Loucy (cell line): ENCODE results near the gene RPGRIP1L.

Experiments used
- H2AFZ ChIP-seq: fragments of 200-600 bp; sonication (generic); 2 replicates; pipeline ENCODE4 v1.6.0; 2016; ENCODE audit warnings: antibody characterized with exemption, mild to moderate bottlenecking, low read length, moderate library complexity
- H3F3A ChIP-seq: fragments of 200-600 bp; 2 replicates; pipeline ENCODE4 v1.6.0; 2016; ENCODE audit warnings: antibody characterized with exemption, low read depth, mild to moderate bottlenecking
- H3K27me3 ChIP-seq: fragments of 200-600 bp; sonication (generic); 2 replicates; pipeline ENCODE4 v1.6.1; 2014; ENCODE audit warnings: low read length, mild to moderate bottlenecking; ENCODE audit not compliant: insufficient read depth, poor library complexity, severe bottlenecking
- H3K36me3 ChIP-seq: fragments of 200-600 bp; sonication (generic); 2 replicates; pipeline ENCODE4 v1.6.1; 2016; ENCODE audit warnings: low read length; ENCODE audit not compliant: insufficient read depth
- H3K4me1 ChIP-seq: fragments of 200-600 bp; sonication (generic); 2 replicates; pipeline ENCODE4 v1.5.1; 2014; ENCODE audit warnings: low read length, mild to moderate bottlenecking; ENCODE audit not compliant: insufficient read depth, poor library complexity, severe bottlenecking
- H3K4me2 ChIP-seq: fragments of 200-600 bp; sonication (generic); 2 replicates; pipeline ENCODE4 v1.6.0; 2014; ENCODE audit warnings: antibody characterized with exemption, low read length, low read depth, mild to moderate bottlenecking; ENCODE audit not compliant: poor library complexity, severe bottlenecking
- H3K4me3 ChIP-seq: fragments of 200-600 bp; sonication (generic); 2 replicates; pipeline ENCODE4 v1.5.1; 2014; ENCODE audit warnings: low read length, mild to moderate bottlenecking, mixed read lengths; ENCODE audit not compliant: poor library complexity, severe bottlenecking
- H3K79me2 ChIP-seq: fragments of 200-600 bp; sonication (generic); 2 replicates; pipeline ENCODE4 v1.6.1; 2014; ENCODE audit warnings: low read length; ENCODE audit not compliant: insufficient read depth
- H3K9ac ChIP-seq: fragments of 200-600 bp; sonication (generic); 2 replicates; pipeline ENCODE4 v1.6.0; 2014; ENCODE audit warnings: mild to moderate bottlenecking, low read depth, low read length, moderate library complexity; ENCODE audit not compliant: poor library complexity, severe bottlenecking
- H3K9me2 ChIP-seq: fragments of 200-600 bp; sonication (generic); replicated peaks from 2 replicates; pipeline ENCODE4 v1.6.1; 2016; ENCODE audit warnings: low read depth, low read length, mixed read lengths
- H3K9me3 ChIP-seq: fragments of 200-600 bp; sonication (generic); 2 replicates; pipeline ENCODE4 v1.6.1; 2014; ENCODE audit warnings: mild to moderate bottlenecking, antibody characterized with exemption, low read length, low read depth; ENCODE audit not compliant: insufficient read depth
- H4K20me1 ChIP-seq: fragments of 200-600 bp; sonication (generic); 2 replicates; pipeline ENCODE4 v1.6.0; 2014; ENCODE audit warnings: antibody characterized with exemption, low read length, mild to moderate bottlenecking; ENCODE audit not compliant: insufficient read depth, poor library complexity, severe bottlenecking
- CTCF ChIP-seq: fragments of 200-600 bp; sonication (generic); conservative IDR thresholded peaks from 2 replicates; pipeline ENCODE4 v1.5.1; 2014; ENCODE audit warnings: mild to moderate bottlenecking, antibody characterized with exemption, low read length
- EZH2phosphoT487 ChIP-seq: fragments of 200-600 bp; IDR thresholded peaks from 2 replicates; pipeline ENCODE4 v1.6.1; 2018; ENCODE audit warnings: antibody characterized with exemption, mild to moderate bottlenecking, moderate library complexity, borderline replicate concordance

RPGRIP1L gene

GRCh38 chr16:53712065-53712464 lies 8.4 kb upstream of the RPGRIP1L start:
- TF ChIP-seq EZH2phosphoT487 (no peak), CTCF (no peak)
- H2AFZ ChIP-seq: no peak overlapping the region

DNA sequence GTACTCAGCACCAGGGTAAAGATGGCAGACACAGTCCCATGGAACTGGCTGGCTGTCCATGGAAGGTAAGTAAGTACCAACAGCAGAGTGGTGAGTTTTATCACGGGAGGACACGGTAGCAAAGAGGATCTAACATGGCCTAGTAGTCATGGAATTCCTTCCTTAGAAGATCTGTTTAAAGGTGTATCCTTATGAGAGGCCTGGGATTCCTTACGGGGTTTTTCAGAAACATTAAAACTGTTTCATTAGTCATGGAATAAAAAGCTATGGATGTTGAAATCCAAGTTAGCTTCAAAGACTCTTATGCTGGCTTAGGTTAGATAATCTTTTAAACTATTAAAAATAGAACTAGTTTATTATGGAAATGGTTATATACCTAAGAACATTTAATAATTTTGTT lies 7.7 kb upstream of the RPGRIP1L start:
- H3K79me2 ChIP-seq: peaks cover 59% of the 10 kb centered on the region
- no peaks in the 10 kb centered on the region for H3K9me3 ChIP-seq
- H3K36me3 ChIP-seq: no peaks in the 10 kb centered on the region
- H3F3A ChIP-seq: no peaks in the 10 kb centered on the region
- H3K9me2 ChIP-seq: no peaks in the 10 kb centered on the region
- H3K4me1 ChIP-seq: peaks cover 36% of the 10 kb centered on the region
- no peak overlapping the region for H3K4me2 ChIP-seq
- H3K9ac ChIP-seq: no peak overlapping the region
- no peaks in the 10 kb centered on the region for H3K27me3 ChIP-seq
- no peak overlapping the region for H2AFZ ChIP-seq
- no peak for TF ChIP-seq EZH2phosphoT487
- no peak for TF ChIP-seq CTCF
- no peak overlapping the region for H3K4me3 ChIP-seq
- no peaks in the 10 kb centered on the region for H4K20me1 ChIP-seq

More at GRCh38 chr16:53712065-53712464, 8.4 kb upstream of the RPGRIP1L start:
- H3K9me3 ChIP-seq: no peaks in the 10 kb centered on the region
- peaks cover 53% of the 10 kb centered on the region for H3K79me2 ChIP-seq
- H3K9me2 ChIP-seq: no peaks in the 10 kb centered on the region
- H3K4me3 ChIP-seq: no peak overlapping the region
- H4K20me1 ChIP-seq: no peaks in the 10 kb centered on the region
- H3K4me2 ChIP-seq: no peak overlapping the region
- H3K36me3 ChIP-seq: no peaks in the 10 kb centered on the region
- no peaks in the 10 kb centered on the region for H3K27me3 ChIP-seq
- H3K9ac ChIP-seq: no peak overlapping the region
- H3K4me1 ChIP-seq: peaks cover 30% of the 10 kb centered on the region
- H3F3A ChIP-seq: no peaks in the 10 kb centered on the region

DNA sequence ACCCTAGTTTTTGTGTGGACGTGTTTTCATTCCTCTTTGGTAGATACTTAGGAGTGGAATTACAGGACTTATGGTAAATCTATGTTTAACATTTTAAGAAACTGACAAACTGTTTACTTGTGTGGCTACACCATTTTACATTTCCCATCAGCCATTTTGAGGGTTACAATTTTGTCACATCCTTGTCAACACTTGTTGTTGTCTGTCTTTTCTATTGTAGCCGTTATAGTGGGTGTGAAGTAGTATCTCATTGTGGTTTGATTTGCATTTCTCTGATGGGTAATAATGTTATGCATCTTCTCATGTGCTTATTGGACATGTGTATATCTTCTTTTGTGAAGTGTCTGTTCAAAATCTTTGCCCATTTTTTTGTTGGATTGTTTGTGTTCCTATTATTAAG lies 4.8 kb upstream of the RPGRIP1L start:
- no peaks in the 10 kb centered on the region for H3K36me3 ChIP-seq
- peak overlapping the region; percentile 88 for H3K4me2 ChIP-seq
- H3K4me3 ChIP-seq: no peak overlapping the region
- no peaks in the 10 kb centered on the region for H4K20me1 ChIP-seq
- peaks cover 67% of the 10 kb centered on the region for H3K79me2 ChIP-seq
- peaks cover 39% of the 10 kb centered on the region for H3K4me1 ChIP-seq
- no peak overlapping the region for H3K9ac ChIP-seq
- H3K27me3 ChIP-seq: no peaks in the 10 kb centered on the region
- TF ChIP-seq CTCF: no peak
- TF ChIP-seq EZH2phosphoT487: no peak
- no peak overlapping the region for H2AFZ ChIP-seq
- H3F3A ChIP-seq: no peaks in the 10 kb centered on the region
- no peaks in the 10 kb centered on the region for H3K9me2 ChIP-seq
- no peaks in the 10 kb centered on the region for H3K9me3 ChIP-seq
